ENCODE results near the gene PCDHGB2. TPM values are rescaled to one million over a fixed set of nuclear protein-coding genes. Genes with fewer than 3 reads are reported as not detected.
"Not testable (repeated sequence)": the region's sequence is repeated elsewhere in the genome, so short reads cannot be mapped to it uniquely, and the experiment has no call there.

PCDHGB2 gene
- polyA plus RNA-seq, 1 donor from 2014 or later: 0.43 TPM

- Histone ChIP-seq H3K79me2 (replicated peaks; ENCODE audit: insufficient read depth, low read length) (no peaks in the 10 kb centered on the region), H3K27me3 (ENCODE audit: insufficient read depth, low read depth, low read length) (no peaks in the 10 kb centered on the region), H3F3A (ENCODE audit: insufficient read depth, low read length, poor library complexity, severe bottlenecking) (no peaks in the 10 kb centered on the region), H3K9ac (ENCODE audit: low read length) (no peak within 1 kb of the TSS), H3K4me2 (ENCODE audit: low read length) (no peak within 1 kb of the TSS), H2AFZ (ENCODE audit: low read depth, low read length) (no peak within 1 kb of the TSS), H3K27ac (ENCODE audit: low read length) (no peak within 1 kb of the TSS), H4K20me1 (ENCODE audit: insufficient read depth) (no peaks in the 10 kb centered on the region), H3K9me2 (ENCODE audit: insufficient read depth, low read length) (no peaks in the 10 kb centered on the region), H3K4me3 (ENCODE audit: low read length) (no peak within 1 kb of the TSS), H3K36me3 (ENCODE audit: insufficient read depth, low read length) (no peaks in the 10 kb centered on the region), H3K9me3 (ENCODE audit: low read length) (peaks cover 7% of the 10 kb centered on the region)
- TF ChIP-seq POLR2AphosphoS5 (IDR thresholded peaks at IDR 0.05) (no peak), EP300 (conservative IDR thresholded peaks at IDR 0.05; ENCODE audit: poor library complexity, severe bottlenecking) (no peak), REST (IDR thresholded peaks at IDR 0.05; ENCODE audit: borderline replicate concordance) (no peak), CTCF (IDR thresholded peaks at IDR 0.05; ENCODE audit: poor library complexity, severe bottlenecking) (no peak), TAF1 (IDR thresholded peaks at IDR 0.05; ENCODE audit: low read depth) (no peak), EZH2 (IDR thresholded peaks at IDR 0.05; ENCODE audit: borderline replicate concordance, insufficient read depth, low read length, poor library complexity, severe bottlenecking) (no peak), SMC3 (conservative IDR thresholded peaks at IDR 0.05; ENCODE audit: poor library complexity) (no peak), MXI1 (conservative IDR thresholded peaks at IDR 0.05; ENCODE audit: poor library complexity, severe bottlenecking) (no peak), RAD21 (conservative IDR thresholded peaks at IDR 0.05) (no peak)
These were observed 29.3 kb upstream of the PCDHGB2 start, which contains the start of gene PCDHGA1 for GRCh38 chr5:141330299-141331080. PCDHGA1 (plus strand) TSS chr5:141330514.

- not testable (repeated sequence) for H3K9ac ChIP-seq (ENCODE audit: low read length); H3K4me3 ChIP-seq (ENCODE audit: low read length); H3K36me3 ChIP-seq (ENCODE audit: insufficient read depth, low read length); H3K79me2 ChIP-seq (replicated peaks; ENCODE audit: insufficient read depth, low read length); H3K27ac ChIP-seq (ENCODE audit: low read length); H3K9me2 ChIP-seq (ENCODE audit: insufficient read depth, low read length); H3K9me3 ChIP-seq (ENCODE audit: low read length); H3F3A ChIP-seq (ENCODE audit: insufficient read depth, low read length, poor library complexity, severe bottlenecking); H2AFZ ChIP-seq (ENCODE audit: low read depth, low read length); H3K27me3 ChIP-seq (ENCODE audit: insufficient read depth, low read depth, low read length); H3K4me2 ChIP-seq (ENCODE audit: low read length); H4K20me1 ChIP-seq (ENCODE audit: insufficient read depth)
These were observed 27.2 kb upstream of the PCDHGB2 start for GRCh38 chr5:141332571-141332970.
